GM10266 (cell line): ENCODE results near the gene SKP1.

ENCODE experiments used
- DNase-seq: peaks from one replicate; pipeline ENCODE4 v3.0.0; 2012; ENCODE audit errors: extremely low spot score
- TF ChIP-seq, protein P1 (sequence below): IDR thresholded peaks from 2 replicates; pipeline ENCODE4 v1.5.1; 2012; ENCODE audit warnings: mild to moderate bottlenecking, low read depth; ENCODE audit not compliant: control insufficient read depth, insufficient read depth; ENCODE audit errors: missing control alignments

The SKP1 gene

DNA sequence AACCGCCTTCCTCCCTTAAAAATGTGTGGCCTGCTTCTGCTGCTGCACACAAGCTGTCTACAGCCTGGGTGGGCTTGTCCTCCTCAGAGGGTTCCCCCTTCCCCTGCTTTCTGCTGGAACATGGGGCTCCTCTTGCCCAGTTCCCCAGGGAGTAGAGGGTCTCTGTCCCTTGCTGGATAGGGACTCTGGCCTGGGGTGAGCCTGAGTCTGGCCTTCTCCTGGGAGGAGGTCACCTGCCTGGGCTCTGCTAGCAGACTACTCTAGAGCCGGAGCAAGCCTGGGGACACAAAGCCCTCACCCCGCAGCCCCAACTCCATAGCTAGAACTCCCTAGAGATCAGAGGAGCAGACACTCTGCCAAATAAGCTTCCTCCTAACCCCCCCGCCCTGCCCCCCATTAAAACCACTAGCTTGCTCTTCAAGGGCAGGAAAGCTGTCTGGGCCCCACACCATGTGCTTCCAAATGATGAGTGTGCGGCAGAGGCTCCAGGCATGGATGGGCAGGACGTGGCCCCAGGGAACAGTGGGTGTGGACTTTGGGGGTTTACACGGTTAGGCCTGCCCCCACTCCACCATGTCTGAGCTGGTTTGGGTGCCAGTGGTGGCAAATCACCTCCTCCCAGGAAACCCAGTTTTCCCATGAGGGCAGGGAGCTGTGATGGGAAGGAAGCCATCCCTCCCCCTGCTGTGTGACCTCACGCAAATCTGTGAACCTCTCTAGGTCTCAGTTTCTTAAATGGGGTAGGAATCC lies 52.3 kb downstream of the SKP1 start:
- no peak for DNase-seq
- TF ChIP-seq, protein P1, sequence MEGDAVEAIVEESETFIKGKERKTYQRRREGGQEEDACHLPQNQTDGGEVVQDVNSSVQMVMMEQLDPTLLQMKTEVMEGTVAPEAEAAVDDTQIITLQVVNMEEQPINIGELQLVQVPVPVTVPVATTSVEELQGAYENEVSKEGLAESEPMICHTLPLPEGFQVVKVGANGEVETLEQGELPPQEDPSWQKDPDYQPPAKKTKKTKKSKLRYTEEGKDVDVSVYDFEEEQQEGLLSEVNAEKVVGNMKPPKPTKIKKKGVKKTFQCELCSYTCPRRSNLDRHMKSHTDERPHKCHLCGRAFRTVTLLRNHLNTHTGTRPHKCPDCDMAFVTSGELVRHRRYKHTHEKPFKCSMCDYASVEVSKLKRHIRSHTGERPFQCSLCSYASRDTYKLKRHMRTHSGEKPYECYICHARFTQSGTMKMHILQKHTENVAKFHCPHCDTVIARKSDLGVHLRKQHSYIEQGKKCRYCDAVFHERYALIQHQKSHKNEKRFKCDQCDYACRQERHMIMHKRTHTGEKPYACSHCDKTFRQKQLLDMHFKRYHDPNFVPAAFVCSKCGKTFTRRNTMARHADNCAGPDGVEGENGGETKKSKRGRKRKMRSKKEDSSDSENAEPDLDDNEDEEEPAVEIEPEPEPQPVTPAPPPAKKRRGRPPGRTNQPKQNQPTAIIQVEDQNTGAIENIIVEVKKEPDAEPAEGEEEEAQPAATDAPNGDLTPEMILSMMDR = no peak

- no peak for DNase-seq
- TF ChIP-seq, protein P1 = no peak
Measured at GRCh38 chr5:134123360-134123759, 53.4 kb downstream of the SKP1 start.

GRCh38 chr5:134122530-134122929 lies 54.2 kb downstream of the SKP1 start:
- TF ChIP-seq, protein P1 = no peak
- no peak for DNase-seq

DNA sequence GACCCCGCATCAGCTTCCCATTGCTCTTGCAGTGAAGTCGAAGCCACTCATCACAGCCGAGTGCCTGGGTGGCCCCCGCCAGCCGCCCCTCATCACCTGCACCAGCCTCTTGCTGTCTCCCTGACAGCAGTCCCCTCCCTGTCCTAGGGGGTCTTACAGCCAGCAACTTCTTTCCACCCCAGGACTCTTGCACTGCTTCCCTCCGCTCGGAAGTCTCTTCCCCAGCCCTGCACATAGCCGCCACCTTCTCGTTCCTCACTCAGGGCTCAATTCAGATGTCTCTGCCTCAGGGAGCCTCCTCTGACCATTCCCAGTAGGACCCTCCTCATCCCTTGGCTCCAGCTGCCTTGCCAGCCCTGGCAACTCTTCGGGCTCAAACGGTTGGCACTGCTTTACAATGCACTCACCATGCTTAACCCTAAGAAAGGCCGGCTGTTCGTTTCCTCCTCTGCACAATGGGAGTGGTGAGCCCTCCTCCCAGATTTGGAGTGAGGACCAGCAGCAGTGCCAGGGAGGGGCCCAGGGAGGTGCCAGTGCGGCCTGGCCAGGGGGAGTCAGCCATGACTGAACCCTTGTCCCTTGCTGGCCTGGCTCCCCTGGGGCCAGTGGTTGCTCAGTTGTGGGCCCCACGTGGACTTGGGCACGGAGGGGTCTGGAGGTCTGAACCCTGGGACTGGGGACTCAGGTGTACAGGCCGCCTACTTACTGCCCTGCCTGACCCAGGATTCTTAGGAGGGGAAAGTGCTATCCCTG lies 56.2 kb downstream of the SKP1 start:
- TF ChIP-seq, protein P1 = no peak
- no peak for DNase-seq

- TF ChIP-seq, protein P1 = no peak
- DNase-seq = no peak
Measured at GRCh38 chr5:134119720-134120119, 57.0 kb downstream of the SKP1 start.

DNA sequence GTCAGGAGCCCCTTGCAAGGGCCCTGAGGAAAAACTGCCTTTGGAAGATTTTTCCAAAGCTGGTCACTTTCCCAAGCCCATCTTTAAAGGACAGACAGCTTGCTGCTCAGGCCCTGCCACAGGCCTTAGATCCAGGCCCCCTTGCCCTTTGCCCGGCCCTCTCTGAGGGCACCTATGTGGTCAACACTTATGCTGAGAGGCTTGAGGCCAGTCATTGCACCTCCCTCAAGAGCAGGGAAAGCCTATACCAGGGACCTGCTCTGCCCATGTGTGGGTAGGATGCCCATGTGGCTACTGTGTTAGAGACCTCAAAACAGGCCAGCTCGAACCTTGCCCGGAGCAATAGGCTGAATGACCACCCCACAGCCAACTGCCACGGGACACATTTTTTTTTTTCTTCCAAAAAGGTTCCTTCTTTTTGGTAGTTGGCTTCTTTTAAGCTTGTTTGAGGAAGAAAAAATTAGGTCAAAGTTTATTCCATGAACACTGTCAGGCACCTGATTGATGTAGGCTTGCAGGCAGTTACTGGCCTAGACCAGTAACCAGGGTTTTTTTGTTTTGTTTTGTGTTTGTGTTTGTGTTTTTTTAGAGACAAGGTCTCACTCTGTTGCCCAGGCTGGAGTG lies 58.4 kb downstream of the SKP1 start:
- no peak for DNase-seq
- TF ChIP-seq, protein P1 = no peak
